Stromal cell of bone marrow (primary cell): ENCODE measurements around the gene MYBPC3.

Experiments
- DNase-seq: peaks from one replicate; pipeline ENCODE4 v3.0.0-alpha.2; 2012; ENCODE audit warnings: low read depth

MYBPC3 gene

GRCh38 chr11:47352556-47352955 is at the start of gene MYBPC3:
Gene MYBPC3, minus strand, starts transcription at chr11:47352702. Its CDS starts 55 bp downstream, at chr11:47352647.
- no peak for DNase-seq

- DNase-seq = no peak
Observed at GRCh38 chr11:47400768-47401279, 48.3 kb upstream of the MYBPC3 start.

GRCh38 chr11:47399860-47400767 is 47.6 kb upstream of the MYBPC3 start:
- DNase-seq = no peak

- DNase-seq = no peak
Observed at GRCh38 chr11:47398551-47398950, 46.0 kb upstream of the MYBPC3 start.

- DNase-seq = no peak
Observed at GRCh38 chr11:47398011-47398410, 45.5 kb upstream of the MYBPC3 start.

- DNase-seq = no peak
Observed at GRCh38 chr11:47396049-47396320, 43.5 kb upstream of the MYBPC3 start.

GRCh38 chr11:47395223-47396048 is 42.9 kb upstream of the MYBPC3 start:
- no peak for DNase-seq

- no peak for DNase-seq
Observed at GRCh38 chr11:47394322-47395222, 42.1 kb upstream of the MYBPC3 start.

GRCh38 chr11:47394050-47394321 is 41.5 kb upstream of the MYBPC3 start:
- DNase-seq = no peak

- DNase-seq = no peak
Observed at GRCh38 chr11:47393163-47394049, 40.9 kb upstream of the MYBPC3 start.

- DNase-seq = no peak
Observed at GRCh38 chr11:47392546-47393162, 40.2 kb upstream of the MYBPC3 start.

GRCh38 chr11:47391711-47392432 is 39.4 kb upstream of the MYBPC3 start:
- no peak for DNase-seq

GRCh38 chr11:47391077-47391583 is 38.6 kb upstream of the MYBPC3 start:
- DNase-seq = no peak

GRCh38 chr11:47390422-47390760 is 37.9 kb upstream of the MYBPC3 start:
- no peak for DNase-seq

GRCh38 chr11:47389577-47390421 is 37.3 kb upstream of the MYBPC3 start:
- no peak for DNase-seq

- DNase-seq = no peak
Observed at GRCh38 chr11:47388697-47389576, 36.4 kb upstream of the MYBPC3 start.

GRCh38 chr11:47387944-47388696 is 35.6 kb upstream of the MYBPC3 start:
- DNase-seq = no peak
